Right lobe of liver (tissue), 4 donors: ENCODE measurements around the gene ZNF189.

ENCODE experiments used
- POLR2A ChIP-seq: fragments of 450-650 bp; IDR thresholded peaks from one replicate; pipeline ENCODE4 v1.6.1; 2017; ENCODE audit warnings: antibody characterized with exemption, mild to moderate bottlenecking
- TF ChIP-seq, protein P1 (sequence below), 4 donors: fragments of 200-600 bp in 3 of 4; fragments of 450-650 bp in 1 of 4; IDR thresholded peaks; one replicate each; pipeline versions ENCODE4 v1.5.1 to v1.8.0; 2016 to 2022; ENCODE audit warnings: antibody characterized with exemption in 4 of 4, mild to moderate bottlenecking in 2 of 4
- donor health status: DM: no; HTN: no; CAD: no.
- donor health status: DM: no; HTN: no; CAD: no.
- donor health status: DM: no; HTN: yes; CAD: no.

- no peak for TF ChIP-seq POLR2A
- TF ChIP-seq, protein P1, sequence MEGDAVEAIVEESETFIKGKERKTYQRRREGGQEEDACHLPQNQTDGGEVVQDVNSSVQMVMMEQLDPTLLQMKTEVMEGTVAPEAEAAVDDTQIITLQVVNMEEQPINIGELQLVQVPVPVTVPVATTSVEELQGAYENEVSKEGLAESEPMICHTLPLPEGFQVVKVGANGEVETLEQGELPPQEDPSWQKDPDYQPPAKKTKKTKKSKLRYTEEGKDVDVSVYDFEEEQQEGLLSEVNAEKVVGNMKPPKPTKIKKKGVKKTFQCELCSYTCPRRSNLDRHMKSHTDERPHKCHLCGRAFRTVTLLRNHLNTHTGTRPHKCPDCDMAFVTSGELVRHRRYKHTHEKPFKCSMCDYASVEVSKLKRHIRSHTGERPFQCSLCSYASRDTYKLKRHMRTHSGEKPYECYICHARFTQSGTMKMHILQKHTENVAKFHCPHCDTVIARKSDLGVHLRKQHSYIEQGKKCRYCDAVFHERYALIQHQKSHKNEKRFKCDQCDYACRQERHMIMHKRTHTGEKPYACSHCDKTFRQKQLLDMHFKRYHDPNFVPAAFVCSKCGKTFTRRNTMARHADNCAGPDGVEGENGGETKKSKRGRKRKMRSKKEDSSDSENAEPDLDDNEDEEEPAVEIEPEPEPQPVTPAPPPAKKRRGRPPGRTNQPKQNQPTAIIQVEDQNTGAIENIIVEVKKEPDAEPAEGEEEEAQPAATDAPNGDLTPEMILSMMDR (IDR thresholded peaks at IDR 0.05) = no peak
Measured at GRCh38 chr9:101434998-101435397, 36.3 kb downstream of the ZNF189 start.
